Right lobe of liver (tissue), 6 donors: ENCODE measurements around the gene IRF4. TPM values are rescaled to one million over a fixed set of nuclear protein-coding genes. Genes with fewer than 3 reads are reported as not detected.

Experiments
- ATAC-seq, 4 donors: fragments of 200-7000 bp; cut with Tn5 transposase; one replicate each; pipeline ENCODE4 v1.9.1; 2020; ENCODE audit warnings: mild to moderate bottlenecking in 4 of 4, moderate library complexity in 4 of 4
- DNase-seq, 3 donors: peaks; one replicate each; pipeline ENCODE4 v3.0.0-alpha.2; 2020
- H3K27ac ChIP-seq, 3 donors: fragments of 200-600 bp; one replicate each; pipeline ENCODE4 v1.8.0; 2022
- H3K27me3 ChIP-seq, 2 donors: fragments of 200-600 bp; one replicate each; pipeline ENCODE4 v1.8.0; 2022
- H3K36me3 ChIP-seq, 4 donors: fragments of 200-600 bp; sonication (generic) in 1 of 4; one replicate each; pipeline versions ENCODE4 v1.5.1 to v1.8.0; 2017 to 2022; ENCODE audit warnings: control low read depth in 1 of 4
- H3K4me1 ChIP-seq, 4 donors: fragments of 200-600 bp; sonication (generic) in 1 of 4; one replicate each; pipeline versions ENCODE4 v1.5.1 to v1.8.0; 2017 to 2022; ENCODE audit warnings: control low read depth in 1 of 4
- H3K4me3 ChIP-seq, 3 donors: fragments of 200-600 bp; one replicate each; pipeline ENCODE4 v1.8.0; 2022
- H3K9me3 ChIP-seq, 4 donors: fragments of 200-600 bp; sonication (generic) in 1 of 4; one replicate each; pipeline versions ENCODE4 v1.5.1 to v1.8.0; 2017 to 2022; ENCODE audit warnings: control low read depth in 1 of 4
- CTCF ChIP-seq, 4 donors: fragments of 200-600 bp in 3 of 4; fragments of 450-650 bp in 1 of 4; IDR thresholded peaks; one replicate each; pipeline versions ENCODE4 v1.5.1 to v1.8.0; 2016 to 2022; ENCODE audit warnings: antibody characterized with exemption in 4 of 4, mild to moderate bottlenecking in 2 of 4
- POLR2A ChIP-seq: fragments of 450-650 bp; IDR thresholded peaks from one replicate; pipeline ENCODE4 v1.6.1; 2017; ENCODE audit warnings: antibody characterized with exemption, mild to moderate bottlenecking
- WGBS: methylation state at CpG from one replicate; pipeline ENCODE4 v1.1.6; 2018; ENCODE audit warnings: low coverage, low lambda C conversion rate; ENCODE audit not compliant: insufficient coverage; ENCODE audit errors: missing lambda C conversion rate; 5-methylcytosine and 5-hydroxymethylcytosine counted together
- intact Hi-C, 2 donors: fragments of 100-400 bp; cut with DNase I; formaldehyde crosslinking; loops; one replicate each; pipeline versions ENCODE4 v1.11.2 to v1.14.1; 2022
- total RNA-seq, 6 experiments: library from RNA; depleted of rRNA in 2 of 6; stranded (reverse); fragments of >200 nt in 2 of 6; fragmentation: NEBNext Ultra II Directional in 3 of 6; extraction: Animal tissue kit (Norgen Biotek cat#: 25700) in 3 of 6; gene quantifications; one replicate each; pipeline versions ENCODE4 v1.1.0 to v1.2.4, GENCODE V29; 2016 to 2023
- donor health status: DM: no; HTN: yes; CAD: no.
- donor health status: DM: no; HTN: no; CAD: no.
- donor health status: DM: no; HTN: no; CAD: no.
- donor health status: DM: no; HTN: yes; CAD: no.
- donor health status: DM: no; HTN: yes; CAD: no.

The IRF4 gene
- total RNA-seq, 6 experiments from 2014 or later: 0.24 to 5.0 (median 1.6) TPM

GRCh38 chr6:451847-452246, 60.3 kb downstream of the IRF4 start:
- intact Hi-C loops: no loop called here
- no peak for DNase-seq
- H3K4me1 ChIP-seq: no peaks in the 10 kb centered on the region

GRCh38 chr6:452301-453067, 60.9 kb downstream of the IRF4 start:
- intact Hi-C loops: no loop called here

More at GRCh38 chr6:451847-452246, 60.3 kb downstream of the IRF4 start:
- H3K4me3 ChIP-seq: no peak overlapping the region
- H3K27me3 ChIP-seq: no peaks in the 10 kb centered on the region
- TF ChIP-seq POLR2A (no peak), CTCF (IDR thresholded peaks at IDR 0.05) (no peak)
- no peaks in the 10 kb centered on the region for H3K36me3 ChIP-seq
- no peaks in the 10 kb centered on the region for H3K9me3 ChIP-seq
- no peak for ATAC-seq
- H3K27ac ChIP-seq: no peak overlapping the region
- WGBS: 83% methylated on average over 8 of the region's 8 CpGs

GRCh38 chr6:453152-453551, 61.6 kb downstream of the IRF4 start:
- no peak overlapping the region for H3K4me3 ChIP-seq
- ATAC-seq (no peak), DNase-seq (no peak)
- H3K4me1 ChIP-seq: no peaks in the 10 kb centered on the region
- H3K36me3 ChIP-seq: no peaks in the 10 kb centered on the region
- intact Hi-C loops: no loop called here
- H3K27me3 ChIP-seq: no peaks in the 10 kb centered on the region
- TF ChIP-seq POLR2A (no peak), CTCF (IDR thresholded peaks at IDR 0.05) (no peak)
- no peaks in the 10 kb centered on the region for H3K9me3 ChIP-seq
- no peak overlapping the region for H3K27ac ChIP-seq
- 80% methylated on average over 1 of the region's 13 CpGs for WGBS

More at GRCh38 chr6:452301-453067, 60.9 kb downstream of the IRF4 start:
- ATAC-seq: no peak
- Histone ChIP-seq H3K36me3 (no peaks in the 10 kb centered on the region), H3K27me3 (no peaks in the 10 kb centered on the region), H3K27ac (no peak overlapping the region), H3K4me1 (no peaks in the 10 kb centered on the region), H3K9me3 (no peaks in the 10 kb centered on the region), H3K4me3 (no peak overlapping the region)
- no peak for DNase-seq
- TF ChIP-seq POLR2A: no peak
- no peak for TF ChIP-seq CTCF (IDR thresholded peaks at IDR 0.05)
- WGBS: 73% methylated on average over 3 of the region's 9 CpGs

- TF ChIP-seq POLR2A (no peak), CTCF (IDR thresholded peaks at IDR 0.05) (no peak)
- no peak for ATAC-seq
- Histone ChIP-seq H3K4me1 (no peaks in the 10 kb centered on the region), H3K4me3 (no peak overlapping the region), H3K9me3 (no peaks in the 10 kb centered on the region), H3K36me3 (no peaks in the 10 kb centered on the region), H3K27me3 (no peaks in the 10 kb centered on the region), H3K27ac (no peak overlapping the region)
- WGBS: 50% methylated on average over 5 of the region's 5 CpGs
- DNase-seq: no peak
- intact Hi-C loops: no loop called here
Observed at GRCh38 chr6:454148-454991, 62.8 kb downstream of the IRF4 start.
